PC-3 (cell line): ENCODE results near the gene APC.

Experiments
- EZH2 ChIP-seq: fragments of 300-600 bp; sonication (generic); IDR thresholded peaks from one replicate; pipeline ENCODE4 v1.6.1; 2017; ENCODE audit warnings: antibody characterized with exemption, mild to moderate bottlenecking, low read length; ENCODE audit not compliant: unreplicated experiment
- TF ChIP-seq, protein P1 (sequence below): fragments of 300-600 bp; sonication (generic); conservative IDR thresholded peaks from 2 replicates; pipeline ENCODE4 v1.5.1; 2017; ENCODE audit warnings: antibody characterized with exemption, low read depth, mild to moderate bottlenecking, low read length

DNA sequence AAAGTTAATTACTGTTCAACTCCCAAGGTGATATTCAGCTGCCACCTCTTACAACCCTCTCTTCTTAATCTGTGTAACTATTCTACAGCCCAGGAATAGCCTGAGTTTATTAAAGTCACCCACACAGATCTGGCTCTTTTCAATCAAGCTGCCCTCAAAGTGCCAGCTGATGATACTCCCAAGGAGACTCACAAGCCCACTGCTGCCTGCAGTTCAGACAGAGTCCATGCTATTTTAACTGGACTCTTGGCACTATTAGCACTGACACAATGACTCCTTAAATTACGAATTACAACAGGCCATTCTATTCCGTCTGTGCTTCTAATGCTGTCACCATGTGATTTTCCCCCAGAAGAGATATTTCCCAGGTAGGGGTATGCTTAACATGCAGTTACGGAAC lies 158.0 kb downstream of the APC start:
- TF ChIP-seq, protein P1, sequence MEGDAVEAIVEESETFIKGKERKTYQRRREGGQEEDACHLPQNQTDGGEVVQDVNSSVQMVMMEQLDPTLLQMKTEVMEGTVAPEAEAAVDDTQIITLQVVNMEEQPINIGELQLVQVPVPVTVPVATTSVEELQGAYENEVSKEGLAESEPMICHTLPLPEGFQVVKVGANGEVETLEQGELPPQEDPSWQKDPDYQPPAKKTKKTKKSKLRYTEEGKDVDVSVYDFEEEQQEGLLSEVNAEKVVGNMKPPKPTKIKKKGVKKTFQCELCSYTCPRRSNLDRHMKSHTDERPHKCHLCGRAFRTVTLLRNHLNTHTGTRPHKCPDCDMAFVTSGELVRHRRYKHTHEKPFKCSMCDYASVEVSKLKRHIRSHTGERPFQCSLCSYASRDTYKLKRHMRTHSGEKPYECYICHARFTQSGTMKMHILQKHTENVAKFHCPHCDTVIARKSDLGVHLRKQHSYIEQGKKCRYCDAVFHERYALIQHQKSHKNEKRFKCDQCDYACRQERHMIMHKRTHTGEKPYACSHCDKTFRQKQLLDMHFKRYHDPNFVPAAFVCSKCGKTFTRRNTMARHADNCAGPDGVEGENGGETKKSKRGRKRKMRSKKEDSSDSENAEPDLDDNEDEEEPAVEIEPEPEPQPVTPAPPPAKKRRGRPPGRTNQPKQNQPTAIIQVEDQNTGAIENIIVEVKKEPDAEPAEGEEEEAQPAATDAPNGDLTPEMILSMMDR: no peak
- TF ChIP-seq EZH2: no peak
